GM19467 (cell line): ENCODE results near the gene LRRTM1.

Experiments used
- ATAC-seq: cut with Tn5 transposase; IDR thresholded peaks from one replicate; pipeline ENCODE4 v1.9.1; 2021; ENCODE audit warnings: mild to moderate bottlenecking, moderate library complexity; ENCODE audit not compliant: unreplicated experiment

The LRRTM1 gene, protein sequence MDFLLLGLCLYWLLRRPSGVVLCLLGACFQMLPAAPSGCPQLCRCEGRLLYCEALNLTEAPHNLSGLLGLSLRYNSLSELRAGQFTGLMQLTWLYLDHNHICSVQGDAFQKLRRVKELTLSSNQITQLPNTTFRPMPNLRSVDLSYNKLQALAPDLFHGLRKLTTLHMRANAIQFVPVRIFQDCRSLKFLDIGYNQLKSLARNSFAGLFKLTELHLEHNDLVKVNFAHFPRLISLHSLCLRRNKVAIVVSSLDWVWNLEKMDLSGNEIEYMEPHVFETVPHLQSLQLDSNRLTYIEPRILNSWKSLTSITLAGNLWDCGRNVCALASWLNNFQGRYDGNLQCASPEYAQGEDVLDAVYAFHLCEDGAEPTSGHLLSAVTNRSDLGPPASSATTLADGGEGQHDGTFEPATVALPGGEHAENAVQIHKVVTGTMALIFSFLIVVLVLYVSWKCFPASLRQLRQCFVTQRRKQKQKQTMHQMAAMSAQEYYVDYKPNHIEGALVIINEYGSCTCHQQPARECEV

DNA sequence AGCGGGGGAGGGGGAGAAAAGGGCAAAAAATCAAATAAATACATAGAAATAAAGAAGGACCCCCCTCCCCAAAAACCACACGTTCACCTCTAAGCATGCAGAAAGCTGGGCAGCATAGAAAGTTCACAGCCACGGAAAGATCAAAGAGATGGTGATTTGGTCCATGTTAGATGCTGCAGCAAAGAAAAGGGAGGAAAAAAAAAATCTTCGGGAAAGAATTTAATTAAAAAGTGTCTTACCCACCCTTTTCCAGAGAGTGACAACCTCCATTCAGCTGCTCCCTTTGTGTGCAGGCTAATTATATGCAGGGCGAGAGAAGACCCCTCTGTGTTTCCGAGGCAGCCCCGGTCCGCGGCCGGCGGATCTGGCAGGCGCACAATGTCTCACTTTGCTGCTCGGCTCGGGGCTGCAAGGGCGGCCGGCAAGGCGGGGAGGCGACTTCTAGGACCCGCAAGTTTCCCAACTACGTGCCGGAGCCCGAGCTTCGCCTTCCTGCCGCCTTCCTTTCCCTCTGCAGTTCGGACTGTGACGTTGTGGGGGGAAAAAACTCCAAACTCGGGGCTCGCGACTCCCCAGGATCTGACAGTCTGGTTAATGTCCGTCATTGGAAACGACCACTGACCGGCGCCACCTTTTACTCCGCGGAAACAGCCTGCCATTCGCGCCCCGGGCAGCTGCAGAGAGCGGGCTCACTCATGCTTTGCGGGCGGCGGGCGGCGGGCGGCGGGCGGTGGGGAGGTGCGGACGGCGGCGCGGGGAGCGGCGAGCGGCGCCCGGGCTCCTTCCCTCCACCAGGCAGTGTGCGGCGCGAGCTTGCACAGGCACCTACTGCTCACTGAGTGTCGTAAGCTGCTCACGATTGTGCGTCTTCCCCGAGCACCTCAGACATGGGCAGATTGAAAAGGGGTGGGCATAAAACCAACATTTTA lies at the start of gene LRRTM1:
TSS of gene LRRTM1 (minus strand) at position 844 of the 929 bp plus-strand sequence. CDS start 933 bp downstream, outside the sequence.
- no peak for ATAC-seq

DNA sequence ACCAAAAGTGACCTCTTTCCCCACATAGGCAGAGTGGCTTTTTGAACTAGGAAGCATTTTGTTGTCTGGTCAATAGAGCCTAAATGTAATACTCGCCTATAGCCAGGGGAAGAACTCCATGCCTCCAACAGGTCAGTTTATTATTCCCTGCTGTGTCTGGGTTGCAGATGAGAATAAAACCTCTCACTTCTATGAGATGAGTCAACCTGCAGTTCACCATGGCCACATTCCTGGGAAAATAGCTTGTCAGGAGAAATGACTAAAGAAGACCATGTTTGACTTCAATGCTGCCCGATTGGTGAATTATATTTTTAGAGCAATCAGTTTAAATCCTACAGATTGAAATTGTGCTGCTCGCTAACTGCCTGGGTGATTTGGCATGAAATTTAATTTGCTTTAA lies 46.7 kb upstream of the LRRTM1 start:
- ATAC-seq, result no peak

DNA sequence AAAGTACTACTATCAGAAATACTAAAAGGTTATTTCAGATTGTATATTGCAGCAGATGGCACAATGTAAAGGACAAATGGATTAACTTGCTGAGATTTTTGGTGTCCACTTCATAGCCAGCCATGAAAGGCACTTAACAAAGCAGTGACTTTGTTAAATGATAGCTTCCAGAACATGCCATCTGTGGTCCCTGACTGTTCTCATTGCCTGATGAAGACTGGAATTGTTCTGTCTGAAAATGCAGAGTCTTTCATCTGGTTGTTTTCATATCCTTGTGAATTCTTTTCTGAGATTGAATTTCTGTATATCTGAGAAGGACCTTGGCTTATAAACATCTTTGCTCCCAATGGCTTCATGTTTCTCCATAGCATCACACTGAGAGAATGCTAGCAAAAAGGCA lies 44.4 kb upstream of the LRRTM1 start:
- no peak for ATAC-seq

DNA sequence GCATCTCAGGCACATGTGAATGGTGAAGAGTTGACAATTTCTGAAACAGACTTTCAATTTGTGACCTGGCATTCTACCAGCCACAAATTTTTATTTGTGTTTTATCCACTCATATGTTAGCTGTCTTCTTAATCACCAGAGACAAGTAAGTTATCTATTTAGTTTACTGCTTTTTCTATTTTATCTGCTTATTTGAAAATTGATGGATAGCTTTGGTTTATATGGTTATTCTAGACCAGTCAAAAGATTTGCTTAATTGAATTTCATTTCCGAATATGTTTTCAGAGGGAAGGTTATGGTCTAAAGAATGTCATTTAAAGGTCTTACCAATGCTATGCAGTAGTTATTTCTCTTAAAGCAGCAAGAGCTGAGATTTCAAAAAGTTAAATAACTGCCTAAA lies 43.5 kb upstream of the LRRTM1 start:
- ATAC-seq, result no peak

DNA sequence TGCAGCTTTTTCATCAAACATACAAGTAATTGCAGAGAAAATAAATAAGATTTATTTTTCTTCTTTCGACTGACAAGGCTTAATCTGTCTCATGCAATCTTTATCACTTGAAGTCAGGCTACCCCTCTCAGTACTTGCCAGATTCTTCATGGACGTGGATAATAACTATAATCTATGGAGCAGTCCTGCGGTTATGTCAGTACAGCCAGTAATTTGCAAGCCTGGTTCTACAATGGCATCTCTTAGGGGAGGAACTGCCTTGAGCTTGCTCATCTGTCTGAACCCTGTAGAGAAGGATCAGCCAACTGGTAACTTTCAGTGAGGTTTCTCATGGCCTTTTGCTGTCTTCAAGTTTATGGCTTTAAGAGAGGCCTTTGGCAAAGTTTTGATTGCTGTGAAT lies 35.5 kb upstream of the LRRTM1 start:
- ATAC-seq, result no peak

DNA sequence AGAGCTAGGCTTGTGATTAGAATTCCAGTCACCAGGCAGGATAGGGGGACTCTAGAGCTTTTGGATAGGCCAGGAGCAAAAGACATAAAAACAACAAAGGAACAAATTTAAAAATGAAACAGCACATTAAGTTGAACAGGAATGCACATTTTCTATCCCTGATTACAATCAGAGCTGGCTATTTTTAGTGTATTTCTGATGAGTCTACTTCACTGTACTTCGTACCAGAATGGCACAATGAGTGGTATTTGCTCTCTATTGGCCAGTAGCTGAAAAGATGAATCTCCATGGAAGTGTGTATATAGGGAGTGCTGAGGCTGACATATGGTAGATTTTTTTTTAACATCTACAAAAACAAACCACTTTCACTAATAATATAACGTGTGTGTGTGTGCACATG lies 34.2 kb upstream of the LRRTM1 start:
- no peak for ATAC-seq

DNA sequence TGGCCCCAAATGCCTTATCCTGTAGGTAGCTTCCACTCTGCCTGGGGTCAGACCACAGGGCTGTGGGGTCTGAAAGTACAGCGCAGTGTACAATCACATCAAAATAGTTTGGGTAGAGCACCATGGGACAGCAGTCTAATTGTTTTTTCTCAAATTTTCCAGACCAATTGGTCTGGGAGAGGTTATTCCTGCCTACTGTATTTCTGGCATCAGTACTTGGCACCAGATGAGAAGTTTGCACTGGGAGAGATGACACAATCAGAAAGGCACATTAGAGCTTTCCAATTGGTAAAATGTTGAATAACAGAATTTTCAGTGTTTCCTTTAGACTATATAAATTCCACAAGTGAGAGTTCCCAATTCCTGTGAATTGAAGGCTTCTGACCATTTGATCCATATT lies 30.9 kb upstream of the LRRTM1 start:
- ATAC-seq, result no peak

DNA sequence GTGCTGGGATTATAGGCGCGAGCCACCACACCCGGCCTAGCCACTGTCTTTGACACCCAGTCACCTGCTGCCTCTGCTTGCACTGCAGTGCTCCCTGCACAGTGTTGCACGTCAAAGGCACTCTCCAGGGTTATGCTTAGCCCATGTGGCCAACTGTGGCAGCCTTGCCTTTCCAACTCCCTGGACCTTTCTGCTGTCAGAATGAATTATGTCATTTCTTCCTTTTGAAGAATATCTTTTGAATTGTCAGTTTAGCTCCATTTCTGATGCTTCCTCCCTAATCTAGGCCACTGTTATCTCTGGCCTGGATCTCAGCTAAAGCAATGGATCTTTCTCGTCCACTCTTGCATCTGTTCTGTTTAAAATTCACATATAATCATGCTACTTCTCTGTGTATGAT lies 29.3 kb upstream of the LRRTM1 start:
- ATAC-seq, result no peak

DNA sequence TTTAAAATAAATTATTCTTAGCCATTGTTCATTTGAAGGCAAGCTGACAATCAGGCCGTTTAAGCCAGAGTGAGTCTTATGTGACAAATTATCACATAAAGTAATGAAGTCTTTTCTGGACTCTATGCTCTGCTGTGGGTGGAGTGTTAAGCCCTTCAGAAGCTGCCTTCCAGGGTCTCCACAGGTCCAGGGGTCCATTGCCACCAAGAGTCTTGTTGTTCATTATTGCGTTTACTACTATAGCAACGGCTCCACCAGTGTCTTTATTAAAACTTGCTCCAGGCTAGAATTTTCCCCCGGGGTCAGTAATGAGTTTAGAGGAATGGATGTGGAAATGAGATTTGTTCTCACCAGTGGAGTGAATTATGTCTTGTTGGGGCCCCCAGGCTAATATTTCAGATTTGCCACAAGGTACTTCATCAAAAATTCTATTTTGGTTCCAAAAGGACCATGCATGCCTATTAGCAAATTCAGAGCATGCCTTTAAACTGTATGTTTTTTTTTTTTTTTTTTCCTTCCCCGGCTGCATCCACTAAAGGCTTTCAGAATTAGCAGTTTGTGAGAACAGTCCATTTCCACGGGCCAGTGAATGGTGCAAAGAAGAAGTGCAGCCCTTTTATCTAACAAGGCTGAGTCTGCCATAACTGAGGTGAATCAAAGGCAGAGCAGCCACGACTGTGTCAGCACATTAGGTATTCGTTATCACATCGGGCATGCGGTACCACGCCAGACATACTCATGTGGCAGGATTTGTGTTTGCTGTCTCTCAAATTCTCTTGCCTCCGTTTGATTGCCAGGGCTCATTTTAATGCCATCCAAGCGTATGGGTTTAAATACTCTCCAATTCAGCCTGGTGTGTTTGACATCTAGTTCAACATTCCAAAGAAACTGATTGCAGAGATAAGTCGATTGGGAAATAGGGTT lies 26.2 kb upstream of the LRRTM1 start:
- ATAC-seq, result no peak

DNA sequence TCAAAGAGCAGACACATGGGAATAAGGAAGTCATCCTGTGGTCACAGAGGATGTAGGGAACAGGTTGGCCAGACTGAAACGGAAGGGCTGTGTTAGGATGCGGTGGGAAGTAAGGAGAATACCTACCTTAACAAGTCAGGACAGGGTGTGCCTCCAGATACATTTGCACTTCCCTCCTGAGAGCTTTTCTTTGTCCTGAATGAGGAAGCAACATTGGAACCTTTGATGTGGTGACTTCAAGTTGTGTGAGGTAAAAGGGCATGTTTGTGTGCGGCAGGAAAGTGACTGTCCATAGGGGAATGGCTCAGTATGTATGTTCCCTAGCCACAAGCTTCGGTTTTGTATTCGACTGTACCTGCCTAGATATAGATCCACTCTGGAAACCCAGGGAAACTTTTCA lies 24.9 kb upstream of the LRRTM1 start:
- ATAC-seq, result no peak

DNA sequence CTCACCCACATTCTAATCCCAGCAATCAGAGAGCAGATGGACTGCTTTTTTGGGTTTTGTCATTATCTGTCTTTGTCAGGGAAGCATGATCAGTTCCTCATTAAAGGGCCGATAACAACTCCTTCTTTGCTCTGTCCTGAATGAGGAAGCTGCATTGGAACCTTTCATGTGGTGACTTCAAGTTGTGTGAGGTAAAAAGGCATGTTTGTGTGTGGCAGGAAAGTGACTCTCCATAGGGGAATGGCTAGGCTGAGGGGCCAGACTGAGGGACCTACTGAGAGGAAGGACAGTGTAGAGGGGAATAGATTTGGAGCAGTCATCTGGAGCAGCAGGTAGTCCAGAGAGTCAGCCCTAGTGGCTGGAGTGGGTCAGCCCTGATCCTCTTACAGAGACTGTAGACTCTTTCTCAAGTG lies 23.6 kb upstream of the LRRTM1 start:
- ATAC-seq, result no peak

DNA sequence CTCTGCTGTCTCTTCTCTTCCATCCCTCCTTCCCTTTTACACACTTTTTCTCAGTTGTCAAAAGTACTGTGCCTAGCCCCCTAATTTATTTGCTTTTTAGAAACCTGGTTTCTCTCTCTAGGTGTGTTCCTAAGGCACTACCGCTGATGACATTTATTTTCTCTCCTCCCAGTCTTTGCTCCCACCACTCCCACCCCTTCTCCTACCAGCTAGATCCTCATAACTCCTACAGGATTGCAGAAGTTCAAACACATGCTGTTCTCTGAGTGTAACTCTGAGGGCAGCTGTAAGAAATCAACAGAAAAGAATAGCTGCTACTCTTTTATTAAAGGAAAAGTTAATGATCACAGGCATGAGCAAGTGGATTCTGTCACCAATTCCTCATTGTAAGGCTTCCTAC lies 22.3 kb upstream of the LRRTM1 start:
- no peak for ATAC-seq

DNA sequence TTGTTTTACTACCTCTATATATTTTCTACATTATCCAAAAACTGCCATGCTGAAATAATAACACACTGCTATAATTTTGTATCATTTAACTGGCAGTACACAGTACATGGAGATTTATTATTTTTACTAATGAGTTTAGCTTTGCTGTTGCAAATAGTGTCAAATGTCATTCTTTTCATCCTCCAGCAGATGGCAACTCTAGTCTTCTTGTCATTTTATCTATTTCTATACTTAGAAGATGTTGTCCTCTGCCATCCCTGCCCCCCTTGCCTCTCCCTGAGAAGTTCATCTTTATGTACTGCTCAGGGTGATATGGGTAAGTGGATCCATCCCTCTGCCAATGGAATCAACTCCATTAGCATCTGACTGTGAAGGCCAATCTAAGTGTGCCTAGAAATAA lies 21.7 kb upstream of the LRRTM1 start:
- ATAC-seq, result no peak

DNA sequence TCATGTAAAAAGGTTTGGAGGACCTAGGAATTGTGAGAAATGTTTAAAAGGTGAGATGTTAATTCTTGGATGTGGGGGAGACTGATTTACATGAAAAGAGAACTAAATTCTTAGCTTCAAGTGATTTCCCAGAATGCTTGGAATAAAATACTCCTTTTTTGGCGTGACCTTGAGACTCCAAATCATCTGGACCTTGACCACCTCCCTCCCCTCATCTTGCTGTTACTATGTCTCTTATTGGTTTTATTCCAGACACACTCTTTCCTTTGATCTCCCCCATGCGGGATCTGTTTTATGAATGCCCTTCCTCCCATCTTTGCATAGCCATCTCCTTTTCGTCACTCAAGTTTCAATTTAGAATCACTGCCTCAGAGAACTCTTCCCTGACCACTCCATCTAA lies 20.0 kb upstream of the LRRTM1 start:
- ATAC-seq, result no peak

DNA sequence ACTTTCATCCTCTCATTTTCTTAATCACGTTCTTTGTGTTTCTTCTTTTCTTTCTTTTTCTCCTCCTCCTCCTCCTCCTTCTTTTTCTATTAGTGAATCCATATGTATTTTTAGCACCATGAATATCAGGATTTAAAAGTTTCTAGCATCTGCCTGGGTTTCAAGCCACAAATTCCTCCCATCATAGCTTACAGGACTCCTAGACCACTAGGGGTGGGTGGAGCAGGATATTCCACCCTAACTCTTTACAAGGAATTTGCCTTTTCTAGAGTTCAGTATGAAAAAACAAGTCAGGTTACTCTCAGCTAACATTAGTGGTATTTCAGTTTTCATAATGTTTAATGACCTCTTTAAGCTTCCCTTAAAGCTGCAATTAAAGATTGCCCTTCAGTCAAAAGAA lies 19.1 kb upstream of the LRRTM1 start:
- no peak for ATAC-seq

DNA sequence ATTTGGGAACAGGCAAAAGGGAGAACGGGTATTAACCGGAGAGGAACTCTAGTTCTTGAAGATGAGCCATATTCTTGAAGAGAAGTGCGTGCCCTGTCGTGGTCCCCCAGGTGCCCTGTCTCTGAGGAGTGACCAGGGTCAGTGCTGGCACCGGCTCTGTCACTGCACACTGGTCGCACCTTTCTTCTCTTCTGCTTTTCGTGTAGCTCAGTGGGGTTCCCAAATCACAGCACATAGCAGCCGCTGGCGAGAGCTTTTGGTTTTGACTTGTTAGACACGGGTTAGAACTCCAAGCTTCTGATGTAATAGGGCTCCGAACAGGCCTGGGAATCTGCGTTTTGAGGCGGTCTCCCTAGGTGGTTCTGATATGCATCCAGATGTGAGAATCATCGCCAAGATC lies 18.4 kb upstream of the LRRTM1 start:
- ATAC-seq, result no peak

DNA sequence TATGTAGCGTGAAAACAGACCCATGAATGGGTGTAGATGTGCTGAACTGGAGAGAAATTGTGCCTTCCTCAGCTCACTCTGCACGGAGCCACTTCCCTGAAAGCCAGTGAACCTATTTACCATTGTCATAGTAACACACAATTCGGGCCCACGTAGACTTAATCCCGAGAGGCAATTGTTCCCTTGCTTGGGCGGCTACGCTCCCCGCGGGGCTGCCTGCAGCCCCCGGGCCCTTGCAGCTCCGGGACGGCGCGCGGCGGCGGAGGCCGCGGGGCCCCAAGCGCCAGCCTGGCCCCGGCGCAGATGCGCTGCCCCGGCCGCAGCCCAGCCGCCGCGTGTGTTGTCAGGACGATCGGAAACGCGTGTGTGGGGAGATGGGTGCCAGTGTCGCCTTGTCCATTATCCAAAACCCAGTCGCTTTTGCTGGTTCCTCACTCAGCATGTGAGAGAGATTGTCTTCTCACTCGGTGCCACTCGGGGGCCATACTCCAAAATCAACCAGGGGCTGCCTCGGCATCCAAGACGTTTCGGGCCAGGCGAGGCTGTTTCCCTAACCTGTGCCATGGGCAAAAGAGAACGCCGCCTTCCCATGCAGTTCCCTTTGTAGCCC lies 17.9 kb upstream of the LRRTM1 start:
- no peak for ATAC-seq

DNA sequence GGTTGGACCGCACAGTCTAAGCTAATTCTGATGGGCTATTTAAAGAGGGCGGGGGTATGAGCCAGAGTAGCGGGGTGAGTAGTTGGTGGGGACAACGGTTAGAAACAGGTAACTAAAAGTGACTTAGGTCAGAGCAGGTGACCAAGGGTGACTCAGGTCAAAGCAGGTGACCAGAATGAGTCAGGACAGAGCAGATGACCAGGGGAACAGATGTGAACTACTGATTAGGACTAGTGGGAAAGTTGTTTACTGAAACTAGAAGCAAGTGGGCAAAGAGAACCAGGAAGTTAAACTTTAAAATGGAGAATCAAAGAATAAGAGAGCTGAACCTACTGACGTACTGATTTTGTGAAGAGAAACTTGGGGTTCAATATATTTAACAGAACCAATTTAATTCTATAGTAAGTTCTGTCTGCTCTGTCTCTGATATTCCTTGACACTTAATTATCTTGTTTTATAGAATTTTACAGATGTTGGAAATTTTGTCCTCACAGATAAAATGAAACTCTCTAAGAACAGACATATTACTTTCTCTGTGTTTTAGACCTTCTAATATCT lies 7.8 kb upstream of the LRRTM1 start:
- no peak for ATAC-seq

DNA sequence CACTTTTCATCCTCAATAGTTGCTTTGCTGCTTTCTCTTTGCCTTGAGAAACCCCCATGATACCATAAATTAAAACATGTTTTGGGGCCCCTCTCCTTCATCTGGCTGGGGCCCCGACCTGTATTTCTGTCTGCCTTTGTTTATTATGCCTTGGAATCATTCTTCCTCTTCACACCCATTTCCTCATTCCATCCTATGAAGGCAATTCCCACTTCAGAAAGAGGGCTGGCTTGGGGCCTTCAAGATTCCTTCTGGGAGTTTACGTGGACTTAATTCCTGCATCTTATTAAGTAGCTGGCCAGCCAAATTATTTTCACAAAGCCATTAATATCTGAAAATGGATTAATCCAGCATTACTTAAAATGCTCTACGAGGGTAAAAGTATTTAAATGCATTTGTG lies 6.8 kb upstream of the LRRTM1 start:
- ATAC-seq, result no peak
